MCF 10A (cell line): ENCODE measurements around the gene PRICKLE4. TPM values are rescaled to one million over a fixed set of nuclear protein-coding genes. Genes with fewer than 3 reads are reported as not detected.

Experiments
- Bru-seq: library from RNA; stranded (reverse); fragments of 400-500 nt; gene quantifications from one replicate; lab custom pipeline; 2021; lab: Mats Ljungman, UMichigan
- BruChase-seq, 2 experiments: library from RNA; stranded (reverse); fragments of 400-500 nt; gene quantifications; one replicate each; lab custom pipeline; 2021; lab: Mats Ljungman, UMichigan
- BruUV-seq: library from RNA; stranded (reverse); fragments of 400-500 nt; replicated peaks from 2 replicates; lab custom pipeline; 2021; lab: Mats Ljungman, UMichigan
- CTCF ChIA-PET: fragments of 300-600 bp; sonication (Branson Sonifier 250); formaldehyde crosslinking; extraction: SDS; loops from one replicate; lab custom pipeline; 2021; ENCODE audit warnings: antibody characterized with exemption, inconsistent platforms; lab: Yijun Ruan, JAX
- POLR2A ChIA-PET: fragments of 300-600, 350-650 bp; sonication (Branson Sonifier 250); formaldehyde crosslinking; extraction: SDS; loops from one replicate; lab custom pipeline; 2020; ENCODE audit warnings: antibody characterized with exemption, inconsistent platforms; lab: Yijun Ruan, JAX
- DNase-seq: peaks from one replicate; pipeline ENCODE4 v3.0.0-alpha.2; 2018; ENCODE audit not compliant: unreplicated experiment
- H3K27ac Mint-ChIP-seq: one replicate; pipeline ENCODE4 v1.8.0; 2022; ENCODE audit warnings: mild to moderate bottlenecking, low read depth, mixed read lengths; ENCODE audit not compliant: unreplicated experiment
- H3K27me3 Mint-ChIP-seq: one replicate; pipeline ENCODE4 v1.8.0; 2022; ENCODE audit warnings: mixed read lengths; ENCODE audit not compliant: insufficient read depth, unreplicated experiment
- H3K36me3 Mint-ChIP-seq: one replicate; pipeline ENCODE4 v1.8.0; 2022; ENCODE audit warnings: mild to moderate bottlenecking, moderate library complexity, mixed read lengths; ENCODE audit not compliant: insufficient read depth, unreplicated experiment
- H3K4me1 Mint-ChIP-seq: one replicate; pipeline ENCODE4 v1.8.0; 2022; ENCODE audit warnings: mixed read lengths; ENCODE audit not compliant: insufficient read depth, unreplicated experiment
- H3K4me3 Mint-ChIP-seq: one replicate; pipeline ENCODE4 v1.8.0; 2022; ENCODE audit warnings: mild to moderate bottlenecking, moderate library complexity, mixed read lengths; ENCODE audit not compliant: unreplicated experiment
- H3K9me3 Mint-ChIP-seq: one replicate; pipeline ENCODE4 v1.8.0; 2022; ENCODE audit warnings: mixed read lengths; ENCODE audit not compliant: unreplicated experiment
- intact Hi-C: fragments of 100-400 bp; cut with micrococcal nuclease; formaldehyde crosslinking; loops from 2 replicates; pipeline ENCODE4 v1.14.1; 2022
- long read RNA-seq: library from polyadenylated mRNA; stranded (forward); transcript quantifications from one replicate; pipeline ENCODE4 v2.0.0, GENCODE V29; 2022
- total RNA-seq: library from RNA; stranded (reverse); gene quantifications from 2 replicates; pipeline ENCODE4 v1.2.3, GENCODE V29; 2022
- TF ChIP-seq, protein P1 (sequence below): fragments of 200-600 bp; IDR thresholded peaks from one replicate; pipeline ENCODE4 v1.8.0; 2022; ENCODE audit warnings: antibody characterized with exemption, mild to moderate bottlenecking; ENCODE audit not compliant: unreplicated experiment

PRICKLE4 gene, protein sequence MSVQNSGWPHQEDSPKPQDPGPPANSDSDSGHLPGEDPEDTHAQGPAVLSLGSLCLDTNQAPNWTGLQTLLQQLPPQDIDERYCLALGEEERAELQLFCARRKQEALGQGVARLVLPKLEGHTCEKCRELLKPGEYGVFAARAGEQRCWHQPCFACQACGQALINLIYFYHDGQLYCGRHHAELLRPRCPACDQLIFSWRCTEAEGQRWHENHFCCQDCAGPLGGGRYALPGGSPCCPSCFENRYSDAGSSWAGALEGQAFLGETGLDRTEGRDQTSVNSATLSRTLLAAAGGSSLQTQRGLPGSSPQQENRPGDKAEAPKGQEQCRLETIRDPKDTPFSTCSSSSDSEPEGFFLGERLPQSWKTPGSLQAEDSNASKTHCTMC
- total RNA-seq (0.93 and 1.5 TPM in 2 replicates), Bru-seq, nascent RNA (percentile 32 among the genes with signal in this experiment), BruChase-seq, experiment 1, labeled RNA remaining after a 6-hour chase (percentile 53 among the genes with signal in this experiment), BruChase-seq, experiment 2, labeled RNA remaining after a 2-hour chase (percentile 45 among the genes with signal in this experiment)
- long read RNA-seq = 0 reads

- no TSS peak for BruUV-seq
- peaks cover 12% of the 10 kb centered on the region for H3K36me3 Mint-ChIP-seq
Measured at GRCh38 chr6:41780551-41781365, at the start of gene PRICKLE4. PRICKLE4 (plus strand) TSS chr6:41780782; CDS start chr6:41783474, 2,692 bp downstream.

GRCh38 chr6:41731561-41732086 is 49.0 kb upstream of the PRICKLE4 start:
- Mint-ChIP-seq H3K36me3 (no peaks in the 10 kb centered on the region), H3K4me3 (peak overlapping the region; percentile 62), H3K27ac (peak overlapping the region; percentile 73), H3K9me3 (no peaks in the 10 kb centered on the region), H3K4me1 (peaks cover 20% of the 10 kb centered on the region), H3K27me3 (no peaks in the 10 kb centered on the region)
- DNase-seq = peak; percentile 33
- intact Hi-C loops = no loop called here
- no TSS peak for BruUV-seq
- CTCF ChIA-PET = no interaction called here
- POLR2A ChIA-PET = interaction anchor here (0.7 to 5.9 kb wide), 4 partner anchors 9 to 84 kb away, joined by 3 to 98 read pairs (median 6); partner anchors contain the start of gene TOMM6
- TF ChIP-seq, protein P1, sequence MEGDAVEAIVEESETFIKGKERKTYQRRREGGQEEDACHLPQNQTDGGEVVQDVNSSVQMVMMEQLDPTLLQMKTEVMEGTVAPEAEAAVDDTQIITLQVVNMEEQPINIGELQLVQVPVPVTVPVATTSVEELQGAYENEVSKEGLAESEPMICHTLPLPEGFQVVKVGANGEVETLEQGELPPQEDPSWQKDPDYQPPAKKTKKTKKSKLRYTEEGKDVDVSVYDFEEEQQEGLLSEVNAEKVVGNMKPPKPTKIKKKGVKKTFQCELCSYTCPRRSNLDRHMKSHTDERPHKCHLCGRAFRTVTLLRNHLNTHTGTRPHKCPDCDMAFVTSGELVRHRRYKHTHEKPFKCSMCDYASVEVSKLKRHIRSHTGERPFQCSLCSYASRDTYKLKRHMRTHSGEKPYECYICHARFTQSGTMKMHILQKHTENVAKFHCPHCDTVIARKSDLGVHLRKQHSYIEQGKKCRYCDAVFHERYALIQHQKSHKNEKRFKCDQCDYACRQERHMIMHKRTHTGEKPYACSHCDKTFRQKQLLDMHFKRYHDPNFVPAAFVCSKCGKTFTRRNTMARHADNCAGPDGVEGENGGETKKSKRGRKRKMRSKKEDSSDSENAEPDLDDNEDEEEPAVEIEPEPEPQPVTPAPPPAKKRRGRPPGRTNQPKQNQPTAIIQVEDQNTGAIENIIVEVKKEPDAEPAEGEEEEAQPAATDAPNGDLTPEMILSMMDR = no peak

More at GRCh38 chr6:41780551-41781365, at the start of gene PRICKLE4:
- Mint-ChIP-seq H3K27me3 (no peaks in the 10 kb centered on the region), H3K9me3 (no peaks in the 10 kb centered on the region), H3K27ac (peak within 1 kb of the TSS; percentile 12), H3K4me1 (peaks cover 26% of the 10 kb centered on the region), H3K4me3 (peak within 1 kb of the TSS; percentile 90)
- ChIA-PET POLR2A (interaction anchor here (0.5 to 2.1 kb wide), 7 partner anchors 48 to 270 kb away, joined by 3 to 18 read pairs (median 4); partner anchors contain the start of gene TAF8), CTCF (interaction anchor here (0.6 to 3.3 kb wide), 6 partner anchors 13 to 479 kb away, joined by 3 to 24 read pairs (median 3); no protein-coding TSS in a partner anchor)
- intact Hi-C loops = loop anchor here (1.0 to 10.0 kb wide), 3 partner anchors 264 to 434 kb away; partner anchors contain the start of gene MRPS10
- TF ChIP-seq, protein P1 = no peak
- DNase-seq = peak; percentile 79

DNA sequence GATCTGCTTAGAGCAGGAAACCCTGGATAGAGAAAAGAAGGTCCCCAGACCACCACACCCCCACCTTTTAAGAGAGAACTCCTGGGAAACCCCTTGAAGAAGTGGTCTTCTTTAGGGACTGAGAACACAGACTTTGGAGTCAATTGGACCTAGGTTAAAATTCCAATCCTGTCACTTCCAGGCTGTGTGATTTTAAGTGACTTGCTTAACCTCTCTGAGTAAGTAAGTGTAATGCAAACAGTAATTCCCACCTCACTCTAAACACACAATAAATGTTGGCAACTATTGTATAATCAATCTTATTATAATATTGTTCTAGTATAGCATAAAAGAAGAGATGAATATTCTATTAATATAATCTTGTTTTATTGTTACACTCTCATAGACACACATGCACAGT is 48.4 kb upstream of the PRICKLE4 start:
- intact Hi-C loops = no loop called here
- TF ChIP-seq, protein P1 = no peak
- Mint-ChIP-seq H3K27ac (peak overlapping the region; percentile 7), H3K9me3 (no peaks in the 10 kb centered on the region), H3K4me1 (peaks cover 20% of the 10 kb centered on the region), H3K36me3 (no peaks in the 10 kb centered on the region), H3K4me3 (peak overlapping the region; percentile 62), H3K27me3 (no peaks in the 10 kb centered on the region)
- ChIA-PET CTCF (interaction anchor here (3.3 kb wide), 1 partner anchor 44 kb away, joined by 18 read pairs; no protein-coding TSS in a partner anchor), POLR2A (interaction anchor here (0.7 to 5.9 kb wide), 4 partner anchors 9 to 85 kb away, joined by 3 to 98 read pairs (median 6); partner anchors contain the start of gene TOMM6)
- BruUV-seq = no TSS peak
- no peak for DNase-seq
